Endothelial cell of umbilical vein (primary cell): ENCODE data around the gene OTUD5. TPM values are rescaled to one million over a fixed set of nuclear protein-coding genes. Genes with fewer than 3 reads are reported as not detected.

Experiments used
- BruUV-seq: library from RNA; stranded (reverse); fragments of 400-500 nt; replicated peaks from 2 replicates; lab custom pipeline; 2021; lab: Mats Ljungman, UMichigan
- CTCF ChIA-PET: fragments of 300-600, 350-600 bp; sonication (Branson Sonifier 250); formaldehyde crosslinking; loops from one replicate; lab custom pipeline; 2021; ENCODE audit warnings: antibody characterized with exemption, inconsistent platforms; lab: Charles Lee
- POLR2A ChIA-PET: fragments of 300-600, 350-600 bp; sonication (Branson Sonifier 250); formaldehyde crosslinking; loops from one replicate; lab custom pipeline; 2021; ENCODE audit warnings: antibody characterized with exemption, inconsistent platforms; lab: Charles Lee
- DNase-seq: peaks from one replicate; pipeline ENCODE4 v3.0.0-alpha.2; 2011; ENCODE audit warnings: low read depth, low spot score
- FAIRE-seq: peaks from 2 replicates; lab custom pipeline; 2011; peaks lifted over from hg19 to GRCh38; lab: Jason Lieb, UNC
- H2AFZ ChIP-seq: 2 replicates; pipeline ENCODE4 v1.6.0; 2012; ENCODE audit warnings: low read depth, low read length, control low read depth, inconsistent platforms
- H3K27ac ChIP-seq: 2 replicates; pipeline ENCODE4 v1.5.1; 2011; ENCODE audit warnings: low read depth, mild to moderate bottlenecking, control low read depth, low read length, moderate library complexity; ENCODE audit not compliant: insufficient read depth
- H3K27me3 ChIP-seq, 2 experiments: 2 replicates each; pipeline versions ENCODE4 v1.6.0 to v1.6.1; 2011; ENCODE audit warnings: low read length in 2 of 2, mixed read lengths in 1 of 2; ENCODE audit not compliant: control insufficient read depth in 2 of 2, insufficient read depth in 2 of 2
- H3K36me3 ChIP-seq, 2 experiments: 2 replicates in 1 of 2; 3 replicates in 1 of 2; pipeline ENCODE4 v1.5.1; 2011; ENCODE audit warnings: low read length in 2 of 2, mild to moderate bottlenecking in 1 of 2, moderate library complexity in 1 of 2; ENCODE audit not compliant: control insufficient read depth in 2 of 2, insufficient read depth in 2 of 2; ENCODE audit errors: extremely low read depth in 1 of 2
- H3K4me1 ChIP-seq: 3 replicates; pipeline ENCODE4 v1.5.1; 2011; ENCODE audit warnings: mild to moderate bottlenecking, low read length; ENCODE audit not compliant: control insufficient read depth, insufficient read depth; ENCODE audit errors: extremely low read depth
- H3K4me2 ChIP-seq: 2 replicates; pipeline ENCODE4 v1.6.1; 2011; ENCODE audit warnings: low read length, control low read depth, mixed read lengths; ENCODE audit not compliant: insufficient read depth
- H3K4me3 ChIP-seq, 3 experiments: fragments of 200-600 bp in 1 of 3; sonication (generic), shearing (Covaris generic) in 1 of 3; replicated peaks in 1 of 3; 2 replicates each; pipeline ENCODE4 v1.5.1; 2011 to 2016; ENCODE audit warnings: control low read depth in 3 of 3, low read length in 3 of 3, mild to moderate bottlenecking in 2 of 3, inconsistent platforms in 1 of 3, low read depth in 1 of 3, moderate library complexity in 1 of 3; ENCODE audit not compliant: insufficient read depth in 1 of 3
- H3K79me2 ChIP-seq: 2 replicates; pipeline ENCODE4 v1.6.0; 2012; ENCODE audit warnings: low read length, inconsistent platforms; ENCODE audit not compliant: control insufficient read depth, insufficient read depth
- H3K9ac ChIP-seq: replicated peaks from 2 replicates; pipeline ENCODE3; 2011; ENCODE audit warnings: low read length, control low read depth; ENCODE audit not compliant: insufficient read depth; ENCODE audit errors: extremely low read depth
- H3K9me1 ChIP-seq: replicated peaks from 3 replicates; pipeline ENCODE4 v1.6.0; 2011; ENCODE audit warnings: mild to moderate bottlenecking, low read length; ENCODE audit not compliant: control insufficient read depth, insufficient read depth; ENCODE audit errors: extremely low read depth
- H3K9me3 ChIP-seq: replicated peaks from 2 replicates; pipeline ENCODE4 v1.5.1; 2012; ENCODE audit warnings: low read length, inconsistent platforms; ENCODE audit not compliant: control insufficient read depth, insufficient read depth
- H4K20me1 ChIP-seq: replicated peaks from 2 replicates; pipeline ENCODE3; 2011; ENCODE audit warnings: mild to moderate bottlenecking, low read length; ENCODE audit not compliant: control insufficient read depth, insufficient read depth; ENCODE audit errors: extremely low read depth
- EZH2 ChIP-seq: IDR thresholded peaks from 2 replicates; pipeline ENCODE4 v1.6.1; 2012; ENCODE audit warnings: borderline replicate concordance, low read depth, mild to moderate bottlenecking, moderate library complexity, low read length, inconsistent platforms; ENCODE audit not compliant: severe bottlenecking
- FOS ChIP-seq: IDR thresholded peaks from 2 replicates; pipeline ENCODE4 v1.6.1; 2011; ENCODE audit warnings: mild to moderate bottlenecking, low read length, moderate library complexity, borderline replicate concordance; ENCODE audit not compliant: insufficient read depth
- GATA2 ChIP-seq: IDR thresholded peaks from 2 replicates; pipeline ENCODE4 v1.7.0; 2011; ENCODE audit warnings: low read depth, mild to moderate bottlenecking, moderate library complexity, mixed read lengths, low read length; ENCODE audit not compliant: insufficient read length, insufficient read depth
- JUN ChIP-seq: IDR thresholded peaks from 2 replicates; pipeline ENCODE4 v1.6.1; 2011; ENCODE audit warnings: borderline replicate concordance, low read depth; ENCODE audit not compliant: insufficient read length, insufficient read depth
- MYC ChIP-seq: IDR thresholded peaks from one replicate; pipeline ENCODE4 v1.6.1; 2011; ENCODE audit warnings: mild to moderate bottlenecking, low read depth, low read length
- POLR2A ChIP-seq: IDR thresholded peaks from 2 replicates; pipeline ENCODE4 v1.6.1; 2012; ENCODE audit warnings: low read depth, mild to moderate bottlenecking, control low read depth, low read length
- POLR2AphosphoS5 ChIP-seq: IDR thresholded peaks from 2 replicates; pipeline ENCODE4 v1.6.1; 2012; ENCODE audit warnings: low read depth, mild to moderate bottlenecking, control low read depth, low read length, moderate library complexity; ENCODE audit not compliant: insufficient read depth
- dilution Hi-C: fragments of 300-500 bp; cut with MboI; formaldehyde crosslinking; loops from one replicate; pipeline ENCODE4 v1.15.0; 2019; ENCODE audit warnings: low sequenced_read_pairs; ENCODE audit not compliant: extremely low pct_ligation_motif_present
- intact Hi-C: fragments of 100-400 bp; cut with micrococcal nuclease; formaldehyde crosslinking; loops from one replicate; pipeline ENCODE4 v1.10.0; 2022
- polyA plus RNA-seq, 4 experiments: library from polyadenylated mRNA; depleted of rRNA in 3 of 4; stranded (reverse) in 3 of 4; unstranded in 1 of 4; fragments of >200 nt; gene quantifications; 2 replicates each; pipeline versions ENCODE4 v1.2.1 to v1.2.3, GENCODE V29; 2011 to 2012; ENCODE audit warnings: missing spikeins in 1 of 4
- total RNA-seq: library from RNA; stranded (reverse); gene quantifications from 2 replicates; pipeline ENCODE4 v1.2.3, GENCODE V29; 2021
- TF ChIP-seq, protein P1 (sequence below): IDR thresholded peaks from 2 replicates; pipeline ENCODE4 v1.6.1; 2011; ENCODE audit not compliant: insufficient read depth, insufficient read length
- TF ChIP-seq, protein P2 (sequence below), 2 donors: IDR thresholded peaks; 1 replicate in 1 of 2; 2 replicates in 1 of 2; pipeline ENCODE4 v1.5.1; 2011; ENCODE audit warnings: low read length in 2 of 2, mild to moderate bottlenecking in 2 of 2, moderate library complexity in 2 of 2, control low read depth in 1 of 2, inconsistent platforms in 1 of 2, low read depth in 1 of 2; ENCODE audit not compliant: insufficient read depth in 1 of 2; ENCODE audit errors: extremely low read depth in 1 of 2

Gene OTUD5
- total and polyA plus RNA-seq, 2 donors (not counting 3 experiments of a cell fraction or from before 2014, with no cell fraction given), result 44.3 to 44.6 TPM

GRCh38 chrX:48902776-48903175 is 54.6 kb downstream of the OTUD5 start:
- Histone ChIP-seq H2AFZ (no peak overlapping the region), H3K36me3 (peaks cover 0 to 10% of the 10 kb centered on the region in 2 experiments), H3K9me1 (no peaks in the 10 kb centered on the region), H3K27me3 (no peaks in the 10 kb centered on the region), H3K4me3 (no peak overlapping the region), H3K27ac (no peak overlapping the region), H3K9ac (no peak overlapping the region), H3K4me1 (peaks cover 3% of the 10 kb centered on the region), H3K4me2 (no peak overlapping the region), H3K9me3 (no peaks in the 10 kb centered on the region), H4K20me1 (no peaks in the 10 kb centered on the region), H3K79me2 (peaks cover 10% of the 10 kb centered on the region)
- FAIRE-seq (no peak), DNase-seq (no peak)
- CTCF ChIA-PET, result interaction anchor here (1.2 kb wide), 1 partner anchor 254 kb away, joined by 3 read pairs; no protein-coding TSS in a partner anchor
- intact Hi-C loops (no loop called here), dilution Hi-C loops (no loop called here)
- BruUV-seq, result no TSS peak
- TF ChIP-seq POLR2AphosphoS5 (no peak), FOS (no peak), GATA2 (no peak), MYC (no peak), JUN (no peak), EZH2 (no peak), POLR2A (no peak)
- TF ChIP-seq, protein P1, sequence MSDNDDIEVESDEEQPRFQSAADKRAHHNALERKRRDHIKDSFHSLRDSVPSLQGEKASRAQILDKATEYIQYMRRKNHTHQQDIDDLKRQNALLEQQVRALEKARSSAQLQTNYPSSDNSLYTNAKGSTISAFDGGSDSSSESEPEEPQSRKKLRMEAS, result no peak
- TF ChIP-seq, protein P2, sequence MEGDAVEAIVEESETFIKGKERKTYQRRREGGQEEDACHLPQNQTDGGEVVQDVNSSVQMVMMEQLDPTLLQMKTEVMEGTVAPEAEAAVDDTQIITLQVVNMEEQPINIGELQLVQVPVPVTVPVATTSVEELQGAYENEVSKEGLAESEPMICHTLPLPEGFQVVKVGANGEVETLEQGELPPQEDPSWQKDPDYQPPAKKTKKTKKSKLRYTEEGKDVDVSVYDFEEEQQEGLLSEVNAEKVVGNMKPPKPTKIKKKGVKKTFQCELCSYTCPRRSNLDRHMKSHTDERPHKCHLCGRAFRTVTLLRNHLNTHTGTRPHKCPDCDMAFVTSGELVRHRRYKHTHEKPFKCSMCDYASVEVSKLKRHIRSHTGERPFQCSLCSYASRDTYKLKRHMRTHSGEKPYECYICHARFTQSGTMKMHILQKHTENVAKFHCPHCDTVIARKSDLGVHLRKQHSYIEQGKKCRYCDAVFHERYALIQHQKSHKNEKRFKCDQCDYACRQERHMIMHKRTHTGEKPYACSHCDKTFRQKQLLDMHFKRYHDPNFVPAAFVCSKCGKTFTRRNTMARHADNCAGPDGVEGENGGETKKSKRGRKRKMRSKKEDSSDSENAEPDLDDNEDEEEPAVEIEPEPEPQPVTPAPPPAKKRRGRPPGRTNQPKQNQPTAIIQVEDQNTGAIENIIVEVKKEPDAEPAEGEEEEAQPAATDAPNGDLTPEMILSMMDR (IDR thresholded peaks at IDR 0.05; ENCODE audit: extremely low read depth in 1 of 2, insufficient read depth in 1 of 2, low read depth in 1 of 2, low read length in 2 of 2), result no peak
- POLR2A ChIA-PET, result no interaction called here
